ENCODE data around the gene SDS. TPM values are rescaled to one million over a fixed set of nuclear protein-coding genes. Genes with fewer than 3 reads are reported as not detected.

Gene SDS
- total and polyA plus RNA-seq, 2 of the 8 experiments (the other 6 are each of a cell fraction or from before 2014, with no cell fraction given): 0.21 TPM; not detected in 1

- Histone ChIP-seq H2BK20ac (ENCODE audit: low read length) (peak overlapping the region; percentile 82; the same call in 1 of the 2 replicates), H2AFZ (ENCODE audit: low read length) (peak overlapping the region; percentile 10; the same call in 1 of the 2 replicates), H2BK15ac (ENCODE audit: low read length) (peak overlapping the region; percentile 90; the same call in 1 of the 2 replicates), H4K8ac (ENCODE audit: extremely low read depth, insufficient read depth, low read length) (no peak overlapping the region), H3K56ac (replicated peaks; ENCODE audit: insufficient read length, low read depth, low read length) (no peak overlapping the region), H3K9me3 (ENCODE audit: insufficient read depth in 2 of 2, low read depth in 1 of 2, low read length in 1 of 2) (no peaks in the 10 kb centered on the region; a peak in 1 of 4 replicates), H2BK120ac (replicated peaks; ENCODE audit: low read depth, low read length) (no peak overlapping the region), H3K23me2 (ENCODE audit: low read depth, low read length) (peaks cover 6% of the 10 kb centered on the region; the same call in 1 of the 2 replicates), H3K4me1 (replicated peaks in 1 of 4; ENCODE audit: control insufficient read depth in 3 of 4, insufficient read depth in 4 of 4, low read length in 3 of 4) (peaks cover 0 to 2% (median under 1%) of the 10 kb centered on the region in 4 experiments; a peak in 2 of 7 replicates), H4K20me1 (replicated peaks in 1 of 2; ENCODE audit: control insufficient read depth in 1 of 2, insufficient read depth in 2 of 2, low read length in 2 of 2) (no peaks in the 10 kb centered on the region), H4K91ac (replicated peaks; ENCODE audit: insufficient read length, low read length) (no peak overlapping the region), H3K23ac (ENCODE audit: insufficient read length) (no peak overlapping the region), H3K14ac (ENCODE audit: insufficient read length) (no peak overlapping the region), H2BK5ac (ENCODE audit: low read depth, low read length) (no peak overlapping the region), H3K79me2 (ENCODE audit: control insufficient read depth in 1 of 2, insufficient read depth in 2 of 2, low read length in 2 of 2) (no peaks in the 10 kb centered on the region), H3K18ac (ENCODE audit: extremely low read depth, low read length) (peak overlapping the region; percentile 25; the same call in 1 of the 2 replicates), H3K4ac (replicated peaks; ENCODE audit: insufficient read length, low read depth, low read length) (no peak overlapping the region), H2BK12ac (ENCODE audit: low read depth, low read length) (peak overlapping the region; percentile 30; the same call in 1 of the 2 replicates), H3K79me1 (ENCODE audit: low read depth, low read length) (no peaks in the 10 kb centered on the region), H2AK5ac (ENCODE audit: low read depth, low read length) (no peak overlapping the region), H3K27me3 (replicated peaks in 1 of 4; ENCODE audit: control insufficient read depth in 3 of 4, extremely low read depth in 1 of 4, insufficient read depth in 3 of 4, low read length in 3 of 4) (peaks cover 0 to 2% (median 0%) of the 10 kb centered on the region in 4 experiments; a peak in 1 of 7 replicates), H3K4me2 (ENCODE audit: insufficient read depth in 1 of 2, low read depth in 2 of 2, low read length in 2 of 2) (no peak overlapping the region), H3K9ac (replicated peaks in 1 of 4; ENCODE audit: extremely low read depth in 1 of 4, low read depth in 3 of 4, low read length in 3 of 4) (no peak overlapping the region), H4K5ac (ENCODE audit: insufficient read length, low read depth, low read length) (no peak overlapping the region), H3K36me3 (ENCODE audit: control insufficient read depth in 2 of 4, insufficient read depth in 4 of 4, low read length in 3 of 4) (no peaks in the 10 kb centered on the region), H3K27ac (ENCODE audit: low read depth, low read length) (no peak overlapping the region), H3K4me3 (ENCODE audit: extremely low read depth in 1 of 4, insufficient read depth in 2 of 4, low read depth in 3 of 4, low read length in 4 of 4) (no peak overlapping the region)
- ChIA-PET POLR2A (ENCODE audit: partially characterized antibody) (no interaction called here), CTCF (ENCODE audit: partially characterized antibody) (interaction anchor here (0.7 to 8.4 kb wide), 11 partner anchors 9 to 401 kb away, joined by 3 to 82 read pairs (median 4); no protein-coding TSS in a partner anchor)
- 58% methylated on average over 8 of the region's 8 CpGs; no CpG with 5 or more reads in 1 of the 2 experiments for WGBS, 2 experiments (ENCODE audit: extremely low coverage in 1 of 2, insufficient coverage in 1 of 2, insufficient read length in 1 of 2, insufficient replicate concordance in 2 of 2, low coverage in 1 of 2, low lambda C conversion rate in 2 of 2, missing lambda C conversion rate in 1 of 2)
- peak in 1 of 2 experiments; percentile 89 for DNase-seq (ENCODE audit: low read depth in 1 of 2, low spot score in 2 of 2)
- FAIRE-seq: peak; percentile 79
- TF ChIP-seq SIN3A (conservative IDR thresholded peaks at IDR 0.05 in 1 of 2, IDR thresholded peaks at IDR 0.05 in 1 of 2; ENCODE audit: low read depth in 1 of 2, low read length in 2 of 2) (0 out of 4 replicates have a peak, but pooled peaks of 1 of the 2 experiments have one; percentile 31), ASH2L (IDR thresholded peaks at IDR 0.05; ENCODE audit: low read length) (no peak), KDM5A (IDR thresholded peaks at IDR 0.05; ENCODE audit: low read length) (no peak), TAF1 (IDR thresholded peaks at IDR 0.05; ENCODE audit: low read depth, low read length) (no peak), ATF3 (IDR thresholded peaks at IDR 0.05; ENCODE audit: insufficient read depth, low read depth, low read length) (no peak), FOSL1 (IDR thresholded peaks at IDR 0.05; ENCODE audit: insufficient read depth, low read depth, low read length) (no peak), BACH1 (IDR thresholded peaks at IDR 0.05; ENCODE audit: low read length) (no peak), NRF1 (IDR thresholded peaks at IDR 0.05; ENCODE audit: low read depth, low read length) (no peak), BRCA1 (IDR thresholded peaks at IDR 0.05; ENCODE audit: low read depth, low read length) (no peak), EP300 (IDR thresholded peaks at IDR 0.05; ENCODE audit: borderline replicate concordance in 1 of 2, low read depth in 2 of 2, low read length in 2 of 2) (no peak), RNF2 (IDR thresholded peaks at IDR 0.05; ENCODE audit: borderline replicate concordance, low read depth, low read length, missing control alignments, poor library complexity, severe bottlenecking) (no peak), RXRA (IDR thresholded peaks at IDR 0.05; ENCODE audit: insufficient read depth, low read depth, low read length) (no peak)
Observed at GRCh38 chr12:113439606-113440030, 35.9 kb upstream of the SDS start.
